GM12878 (cell line): ENCODE measurements around the gene HAAO. TPM values are rescaled to one million over a fixed set of nuclear protein-coding genes. Genes with fewer than 3 reads are reported as not detected.

Source experiments
- ATAC-seq: fragments of 200-7000 bp; cut with Tn5 transposase; 3 replicates; pipeline ENCODE4 v1.9.1; 2020; ENCODE audit warnings: mild to moderate bottlenecking, moderate library complexity
- BruUV-seq: library from RNA; stranded (reverse); fragments of 400-500 nt; replicated peaks from 2 replicates; lab custom pipeline; 2021; lab: Mats Ljungman, UMichigan
- CTCF ChIA-PET: fragments of 300-600 bp; sonication (Branson Sonifier 250); formaldehyde crosslinking; extraction: SDS; loops from one replicate; lab custom pipeline; 2021; ENCODE audit warnings: inconsistent platforms; lab: Yijun Ruan, JAX
- POLR2A ChIA-PET: fragments of 350-600 bp; formaldehyde crosslinking; extraction: SDS; loops from one replicate; lab custom pipeline; 2021; ENCODE audit warnings: inconsistent platforms; lab: Charles Lee
- RAD21 ChIA-PET: fragments of 300-600 bp; sonication (Branson Sonifier 250); formaldehyde crosslinking; loops from one replicate; lab custom pipeline; 2023; ENCODE audit warnings: antibody characterized with exemption; ENCODE audit not compliant: unreplicated experiment; lab: Charles Lee
- SMC1A ChIA-PET: fragments of 300-600 bp; sonication (Branson Sonifier 250); formaldehyde crosslinking; loops from one replicate; lab custom pipeline; 2023; ENCODE audit not compliant: unreplicated experiment, uncharacterized antibody; lab: Charles Lee
- DNase-seq: peaks from one replicate; pipeline ENCODE4 v3.0.0-alpha.2; 2011; ENCODE audit warnings: low read depth, low spot score
- FAIRE-seq: peaks from 3 replicates; lab custom pipeline; 2011; peaks lifted over from hg19 to GRCh38; lab: Jason Lieb, UNC
- H2AFZ ChIP-seq: 2 replicates; pipeline ENCODE4 v1.6.0; 2011; ENCODE audit warnings: low read depth, low read length, control low read depth; ENCODE audit not compliant: control insufficient read depth
- H3K27ac ChIP-seq: 2 replicates; pipeline ENCODE4 v1.5.1; 2011; ENCODE audit warnings: control low read depth; ENCODE audit not compliant: control insufficient read depth, insufficient read depth
- H3K27me3 ChIP-seq, 2 experiments: replicated peaks in 1 of 2; 2 replicates each; pipeline versions ENCODE4 v1.6.0 to v1.6.1; 2011; ENCODE audit warnings: low read length in 1 of 2; ENCODE audit not compliant: control insufficient read depth in 2 of 2, insufficient read depth in 2 of 2
- H3K36me3 ChIP-seq, 2 experiments: 2 replicates each; pipeline ENCODE4 v1.5.1; 2011; ENCODE audit warnings: low read length in 1 of 2; ENCODE audit not compliant: control insufficient read depth in 2 of 2, insufficient read depth in 2 of 2
- H3K4me1 ChIP-seq: 2 replicates; pipeline ENCODE4 v1.6.1; 2011; ENCODE audit warnings: mild to moderate bottlenecking, low read length, moderate library complexity, mixed read lengths; ENCODE audit not compliant: control insufficient read depth, insufficient read depth
- H3K4me2 ChIP-seq: 2 replicates; pipeline ENCODE4 v1.6.0; 2011; ENCODE audit warnings: control low read depth; ENCODE audit not compliant: control insufficient read depth, insufficient read depth
- H3K4me3 ChIP-seq: fragments of 200-600 bp; sonication (generic); 2 replicates; pipeline ENCODE4 v1.5.1; 2016
- H3K79me2 ChIP-seq: 2 replicates; pipeline ENCODE4 v1.6.0; 2011; ENCODE audit warnings: low read length; ENCODE audit not compliant: control insufficient read depth, insufficient read depth
- H3K9ac ChIP-seq: 2 replicates; pipeline ENCODE4 v1.8.0; 2011; ENCODE audit warnings: low read length, control low read depth, mixed read lengths; ENCODE audit not compliant: control insufficient read depth, insufficient read depth
- H3K9me3 ChIP-seq: replicated peaks from 3 replicates; pipeline ENCODE4 v1.5.1; 2011; ENCODE audit warnings: mild to moderate bottlenecking, low read length; ENCODE audit not compliant: control insufficient read depth, insufficient read depth
- H4K20me1 ChIP-seq: 2 replicates; pipeline ENCODE4 v1.6.0; 2011; ENCODE audit not compliant: control insufficient read depth, insufficient read depth
- BHLHE40 ChIP-seq, 2 experiments: fragments of 450-650 bp in 1 of 2; IDR thresholded peaks; 2 replicates each; pipeline ENCODE4 v1.6.1; 2011 to 2017; ENCODE audit warnings: low read depth in 2 of 2, borderline replicate concordance in 1 of 2, improper control_type of control experiment in 1 of 2, low read length in 1 of 2, mild to moderate bottlenecking in 1 of 2
- CREM ChIP-seq: IDR thresholded peaks from 2 replicates; pipeline ENCODE4 v1.6.1; 2014; ENCODE audit warnings: antibody characterized with exemption, low read depth
- CTCF ChIP-seq, 3 experiments: IDR thresholded peaks in 2 of 3; conservative IDR thresholded peaks in 1 of 3; 2 replicates each; pipeline ENCODE4 v1.5.1; 2011; ENCODE audit warnings: low read depth in 3 of 3, low read length in 3 of 3, mild to moderate bottlenecking in 3 of 3, control low read depth in 2 of 3, moderate library complexity in 2 of 3, inconsistent platforms in 1 of 3, mixed read lengths in 1 of 3; ENCODE audit not compliant: control insufficient read depth in 2 of 3, insufficient read depth in 1 of 3; ENCODE audit errors: extremely low read depth in 1 of 3
- GABPA ChIP-seq: IDR thresholded peaks from 2 replicates; pipeline ENCODE4 v1.6.1; 2014; ENCODE audit warnings: antibody characterized with exemption, low read depth, mild to moderate bottlenecking, inconsistent platforms
- HDAC2 ChIP-seq: fragments of 200-600 bp; sonication (generic); IDR thresholded peaks from 2 replicates; pipeline ENCODE4 v1.6.1; 2017
- KAT2A ChIP-seq: conservative IDR thresholded peaks from 2 replicates; pipeline ENCODE4 v1.6.1; 2011; ENCODE audit warnings: low read depth, low read length; ENCODE audit not compliant: control insufficient read depth
- PKNOX1 ChIP-seq: fragments of 450-650 bp; IDR thresholded peaks from 2 replicates; pipeline ENCODE4 v1.6.1; 2016; ENCODE audit warnings: mild to moderate bottlenecking
- RFX5 ChIP-seq: IDR thresholded peaks from 2 replicates; pipeline ENCODE4 v1.6.1; 2011; ENCODE audit warnings: low read depth, low read length, improper control_type of control experiment
- RUNX3 ChIP-seq: IDR thresholded peaks from 2 replicates; pipeline ENCODE4 v1.6.1; 2012; ENCODE audit warnings: low read length, inconsistent platforms
- SMARCA5 ChIP-seq: fragments of 450-650 bp; IDR thresholded peaks from 2 replicates; pipeline ENCODE4 v1.6.1; 2017; ENCODE audit warnings: mild to moderate bottlenecking
- SMC3 ChIP-seq: IDR thresholded peaks from 2 replicates; pipeline ENCODE4 v1.6.1; 2011; ENCODE audit warnings: low read length, improper control_type of control experiment, borderline replicate concordance
- YBX1 ChIP-seq: fragments of 450-650 bp; IDR thresholded peaks from 2 replicates; pipeline ENCODE4 v1.6.1; 2016; ENCODE audit warnings: antibody characterized with exemption
- YY1 ChIP-seq: IDR thresholded peaks from 2 replicates; pipeline ENCODE4 v1.6.1; 2011; ENCODE audit warnings: low read depth, mild to moderate bottlenecking, low read length
- WGBS: methylation state at CpG from one replicate; pipeline ENCODE4 v1.1.6; 2016; ENCODE audit warnings: low lambda C conversion rate; ENCODE audit not compliant: insufficient replicate concordance, insufficient coverage; ENCODE audit errors: missing lambda C conversion rate; 5-methylcytosine and 5-hydroxymethylcytosine counted together
- in situ Hi-C: fragments of 300-500 bp; cut with MboI; formaldehyde crosslinking; loops from 9 replicates; pipeline ENCODE4 v1.14.3; 2018; ENCODE audit warnings: mixed read lengths
- intact Hi-C: fragments of 100-400 bp; cut with micrococcal nuclease; formaldehyde crosslinking; loops from one replicate; pipeline ENCODE4 v1.14.2; 2022; ENCODE audit not compliant: unreplicated experiment
- polyA plus RNA-seq, 11 experiments: library from polyadenylated mRNA; depleted of rRNA in 4 of 11; unstranded in 6 of 11; stranded (reverse) in 5 of 11; fragments of >200 nt; fragmentation: Nextera tagmentation in 4 of 11; fragmentation: Illumina TruSeq in 1 of 11; extraction: Ambion mirVana in 4 of 11; extraction: Trizol in 1 of 11; gene quantifications; 1 replicate in 1 of 11; 2 replicates in 10 of 11; pipeline versions ENCODE4 v1.2.1 to v1.2.3, GENCODE V29; 2011 to 2016; ENCODE audit warnings: inconsistent platforms in 2 of 11, missing spikeins in 2 of 11, low read depth in 1 of 11
- total RNA-seq, 4 experiments: library from RNA; depleted of rRNA in 3 of 4; stranded (reverse); fragments of >200 nt in 3 of 4; fragmentation: Illumina TruSeq in 1 of 4; extraction: Trizol in 1 of 4; gene quantifications; 2 replicates each; pipeline versions ENCODE4 v1.2.1 to v1.2.3, GENCODE V29; 2013 to 2021
- TF ChIP-seq, protein P1 (sequence below): IDR thresholded peaks from 2 replicates; pipeline ENCODE4 v1.6.1; 2012; ENCODE audit warnings: improper control_type of control experiment, low read depth, low read length; ENCODE audit not compliant: insufficient replicate concordance

The HAAO gene
- total and polyA plus RNA-seq, 10 of the 15 experiments (the other 5 are each of a cell fraction or from before 2014, with no cell fraction given): 4.3 to 58.7 (median 26.8) TPM

GRCh38 chr2:42828487-42829425 is 36.4 kb upstream of the HAAO start:
- no TSS peak for BruUV-seq
- WGBS: 10% methylated on average over 12 of the region's 12 CpGs
- no peak overlapping the region for H2AFZ ChIP-seq
- no peaks in the 10 kb centered on the region for H3K79me2 ChIP-seq
- CTCF ChIA-PET: interaction anchor here (0.6 to 3.3 kb wide), 33 partner anchors 9 to 1384 kb away, joined by 3 to 16 read pairs (median 3); no protein-coding TSS in a partner anchor
- H4K20me1 ChIP-seq: no peaks in the 10 kb centered on the region
- H3K27me3 ChIP-seq: no peaks in the 10 kb centered on the region; a peak in 1 of 4 replicates
- H3K4me3 ChIP-seq: no peak overlapping the region
- intact Hi-C loops (loop anchor here (2.0 to 5.0 kb wide), 4 partner anchors 119 to 656 kb away; partner anchors contain the start of gene ZFP36L2), in situ Hi-C loops (loop anchor here (5.0 kb wide), 1 partner anchor 784 kb away; no protein-coding TSS in a partner anchor)
- H3K9ac ChIP-seq: no peak overlapping the region
- no peak overlapping the region for H3K4me2 ChIP-seq
- no peak overlapping the region for H3K27ac ChIP-seq
- RAD21 ChIA-PET: interaction anchor here (0.6 to 2.0 kb wide), 6 partner anchors 11 to 711 kb away, joined by 3 to 5 read pairs (median 4); no protein-coding TSS in a partner anchor
- ATAC-seq (peak; percentile 97), FAIRE-seq (peak; percentile 88), DNase-seq (peak; percentile 15)
- POLR2A ChIA-PET: interaction anchor here (0.5 kb wide), 1 partner anchor 552 kb away, joined by 3 read pairs; no protein-coding TSS in a partner anchor
- H3K36me3 ChIP-seq: no peaks in the 10 kb centered on the region
- no peaks in the 10 kb centered on the region for H3K9me3 ChIP-seq
- SMC1A ChIA-PET: interaction anchor here (0.7 to 2.0 kb wide), 14 partner anchors 11 to 776 kb away, joined by 3 to 6 read pairs (median 3); no protein-coding TSS in a partner anchor
- H3K4me1 ChIP-seq: no peaks in the 10 kb centered on the region
- TF ChIP-seq PKNOX1: no peak
- TF ChIP-seq RUNX3: no peak
- TF ChIP-seq SMARCA5: peak; percentile 27; the same call in 1 of the 2 replicates
- TF ChIP-seq SMC3: peak; percentile 55; the same call in 1 of the 2 replicates
- peak; percentile 63 for TF ChIP-seq YY1
- TF ChIP-seq, protein P1, sequence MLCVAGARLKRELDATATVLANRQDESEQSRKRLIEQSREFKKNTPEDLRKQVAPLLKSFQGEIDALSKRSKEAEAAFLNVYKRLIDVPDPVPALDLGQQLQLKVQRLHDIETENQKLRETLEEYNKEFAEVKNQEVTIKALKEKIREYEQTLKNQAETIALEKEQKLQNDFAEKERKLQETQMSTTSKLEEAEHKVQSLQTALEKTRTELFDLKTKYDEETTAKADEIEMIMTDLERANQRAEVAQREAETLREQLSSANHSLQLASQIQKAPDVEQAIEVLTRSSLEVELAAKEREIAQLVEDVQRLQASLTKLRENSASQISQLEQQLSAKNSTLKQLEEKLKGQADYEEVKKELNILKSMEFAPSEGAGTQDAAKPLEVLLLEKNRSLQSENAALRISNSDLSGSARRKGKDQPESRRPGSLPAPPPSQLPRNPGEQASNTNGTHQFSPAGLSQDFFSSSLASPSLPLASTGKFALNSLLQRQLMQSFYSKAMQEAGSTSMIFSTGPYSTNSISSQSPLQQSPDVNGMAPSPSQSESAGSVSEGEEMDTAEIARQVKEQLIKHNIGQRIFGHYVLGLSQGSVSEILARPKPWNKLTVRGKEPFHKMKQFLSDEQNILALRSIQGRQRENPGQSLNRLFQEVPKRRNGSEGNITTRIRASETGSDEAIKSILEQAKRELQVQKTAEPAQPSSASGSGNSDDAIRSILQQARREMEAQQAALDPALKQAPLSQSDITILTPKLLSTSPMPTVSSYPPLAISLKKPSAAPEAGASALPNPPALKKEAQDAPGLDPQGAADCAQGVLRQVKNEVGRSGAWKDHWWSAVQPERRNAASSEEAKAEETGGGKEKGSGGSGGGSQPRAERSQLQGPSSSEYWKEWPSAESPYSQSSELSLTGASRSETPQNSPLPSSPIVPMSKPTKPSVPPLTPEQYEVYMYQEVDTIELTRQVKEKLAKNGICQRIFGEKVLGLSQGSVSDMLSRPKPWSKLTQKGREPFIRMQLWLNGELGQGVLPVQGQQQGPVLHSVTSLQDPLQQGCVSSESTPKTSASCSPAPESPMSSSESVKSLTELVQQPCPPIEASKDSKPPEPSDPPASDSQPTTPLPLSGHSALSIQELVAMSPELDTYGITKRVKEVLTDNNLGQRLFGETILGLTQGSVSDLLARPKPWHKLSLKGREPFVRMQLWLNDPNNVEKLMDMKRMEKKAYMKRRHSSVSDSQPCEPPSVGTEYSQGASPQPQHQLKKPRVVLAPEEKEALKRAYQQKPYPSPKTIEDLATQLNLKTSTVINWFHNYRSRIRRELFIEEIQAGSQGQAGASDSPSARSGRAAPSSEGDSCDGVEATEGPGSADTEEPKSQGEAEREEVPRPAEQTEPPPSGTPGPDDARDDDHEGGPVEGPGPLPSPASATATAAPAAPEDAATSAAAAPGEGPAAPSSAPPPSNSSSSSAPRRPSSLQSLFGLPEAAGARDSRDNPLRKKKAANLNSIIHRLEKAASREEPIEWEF: no peak
- TF ChIP-seq YBX1: no peak
- no peak for TF ChIP-seq GABPA
- TF ChIP-seq RFX5: no peak
- TF ChIP-seq CREM: no peak
- no peak for TF ChIP-seq KAT2A
- TF ChIP-seq CTCF (IDR thresholded peaks at IDR 0.05 in 2 of 3, conservative IDR thresholded peaks at IDR 0.05 in 1 of 3; ENCODE audit: control insufficient read depth in 2 of 3, extremely low read depth in 1 of 3, insufficient read depth in 1 of 3, low read depth in 3 of 3, low read length in 3 of 3): peak; percentile 92 to 98 (median 93)
- TF ChIP-seq HDAC2: no peak
- TF ChIP-seq BHLHE40 (IDR thresholded peaks at IDR 0.05; ENCODE audit: borderline replicate concordance in 1 of 2, low read depth in 2 of 2, low read length in 1 of 2): peak; percentile 65 to 68
